Stimulated activated CD8-positive, alpha-beta memory T cell treated with anti-CD3 and anti-CD28 coated beads, Interleukin-12 subunit alpha, Interleukin-12 subunit beta, amount 100 ng/mL, for 24 hours (primary cell): ENCODE data around the gene ATL2.

Experiments
- DNase-seq: peaks from one replicate; pipeline ENCODE4 v3.0.0-alpha.2; 2020; ENCODE audit errors: extremely low read depth

The ATL2 gene

GRCh38 chr2:38248707-38249106 lies 128.4 kb downstream of the ATL2 start:
- DNase-seq: no peak

GRCh38 chr2:38248255-38248654 lies 128.8 kb downstream of the ATL2 start:
- DNase-seq: no peak

- DNase-seq: no peak
Observed at GRCh38 chr2:38246105-38246504, 131.0 kb downstream of the ATL2 start.

GRCh38 chr2:38245114-38245641 lies 131.9 kb downstream of the ATL2 start:
- no peak for DNase-seq

GRCh38 chr2:38244301-38244700 lies 132.8 kb downstream of the ATL2 start:
- no peak for DNase-seq
